DND-41 (cell line): ENCODE data around the gene CEP290.

Source experiments
- ATAC-seq: fragments of 200-7000 bp; cut with Tn5 transposase; 3 replicates; pipeline ENCODE4 v1.9.1; 2021; ENCODE audit warnings: low read depth; ENCODE audit not compliant: insufficient read depth
- DNase-seq: peaks from one replicate; pipeline ENCODE4 v3.0.0-alpha.2; 2020
- H2AFZ ChIP-seq: 2 replicates; pipeline ENCODE4 v1.6.0; 2012; ENCODE audit warnings: low read depth, low read length
- H3K27ac ChIP-seq: 2 replicates; pipeline ENCODE4 v1.5.1; 2012; ENCODE audit warnings: low read length, inconsistent platforms
- H3K27me3 ChIP-seq: fragments of 200-600 bp; sonication (generic); 2 replicates; pipeline ENCODE4 v1.6.0; 2012; ENCODE audit warnings: low read length, mild to moderate bottlenecking, inconsistent platforms; ENCODE audit not compliant: insufficient read depth, poor library complexity
- H3K36me3 ChIP-seq: 2 replicates; pipeline ENCODE4 v1.5.1; 2012; ENCODE audit warnings: low read length, inconsistent platforms; ENCODE audit not compliant: insufficient read depth
- H3K4me1 ChIP-seq: 2 replicates; pipeline ENCODE4 v1.5.1; 2012; ENCODE audit warnings: mild to moderate bottlenecking, low read length; ENCODE audit not compliant: insufficient read depth
- H3K4me2 ChIP-seq: 2 replicates; pipeline ENCODE4 v1.6.0; 2012; ENCODE audit warnings: mild to moderate bottlenecking, moderate library complexity, low read length, inconsistent platforms; ENCODE audit not compliant: insufficient read depth
- H3K4me3 ChIP-seq, 2 experiments: fragments of 200-600 bp in 1 of 2; shearing (Covaris generic) in 1 of 2; 2 replicates each; pipeline ENCODE4 v1.5.1; 2012 to 2016; ENCODE audit warnings: inconsistent platforms in 2 of 2, low read length in 2 of 2, mild to moderate bottlenecking in 2 of 2, low read depth in 1 of 2, moderate library complexity in 1 of 2
- H3K79me2 ChIP-seq: 2 replicates; pipeline ENCODE4 v1.6.0; 2012; ENCODE audit warnings: low read length, inconsistent platforms; ENCODE audit not compliant: insufficient read depth
- H3K9ac ChIP-seq: 2 replicates; pipeline ENCODE4 v1.6.0; 2012; ENCODE audit warnings: low read depth, mild to moderate bottlenecking, inconsistent platforms, low read length, moderate library complexity
- H3K9me3 ChIP-seq: 2 replicates; pipeline ENCODE4 v1.5.1; 2012; ENCODE audit warnings: low read length, moderate library complexity, mild to moderate bottlenecking, inconsistent platforms; ENCODE audit not compliant: insufficient read depth, severe bottlenecking
- H4K20me1 ChIP-seq: 2 replicates; pipeline ENCODE4 v1.6.0; 2012; ENCODE audit warnings: low read length; ENCODE audit not compliant: insufficient read depth
- EZH2 ChIP-seq: IDR thresholded peaks from 3 replicates; pipeline ENCODE4 v1.6.1; 2012; ENCODE audit warnings: borderline replicate concordance, low read depth, mild to moderate bottlenecking, moderate library complexity, low read length, inconsistent platforms; ENCODE audit not compliant: severe bottlenecking
- TF ChIP-seq, protein P1 (sequence below): IDR thresholded peaks from 2 replicates; pipeline ENCODE4 v1.5.1; 2012; ENCODE audit warnings: borderline replicate concordance, low read length, moderate library complexity, mild to moderate bottlenecking; ENCODE audit not compliant: poor library complexity, severe bottlenecking; ENCODE audit errors: extremely low read depth

Gene CEP290

DNA sequence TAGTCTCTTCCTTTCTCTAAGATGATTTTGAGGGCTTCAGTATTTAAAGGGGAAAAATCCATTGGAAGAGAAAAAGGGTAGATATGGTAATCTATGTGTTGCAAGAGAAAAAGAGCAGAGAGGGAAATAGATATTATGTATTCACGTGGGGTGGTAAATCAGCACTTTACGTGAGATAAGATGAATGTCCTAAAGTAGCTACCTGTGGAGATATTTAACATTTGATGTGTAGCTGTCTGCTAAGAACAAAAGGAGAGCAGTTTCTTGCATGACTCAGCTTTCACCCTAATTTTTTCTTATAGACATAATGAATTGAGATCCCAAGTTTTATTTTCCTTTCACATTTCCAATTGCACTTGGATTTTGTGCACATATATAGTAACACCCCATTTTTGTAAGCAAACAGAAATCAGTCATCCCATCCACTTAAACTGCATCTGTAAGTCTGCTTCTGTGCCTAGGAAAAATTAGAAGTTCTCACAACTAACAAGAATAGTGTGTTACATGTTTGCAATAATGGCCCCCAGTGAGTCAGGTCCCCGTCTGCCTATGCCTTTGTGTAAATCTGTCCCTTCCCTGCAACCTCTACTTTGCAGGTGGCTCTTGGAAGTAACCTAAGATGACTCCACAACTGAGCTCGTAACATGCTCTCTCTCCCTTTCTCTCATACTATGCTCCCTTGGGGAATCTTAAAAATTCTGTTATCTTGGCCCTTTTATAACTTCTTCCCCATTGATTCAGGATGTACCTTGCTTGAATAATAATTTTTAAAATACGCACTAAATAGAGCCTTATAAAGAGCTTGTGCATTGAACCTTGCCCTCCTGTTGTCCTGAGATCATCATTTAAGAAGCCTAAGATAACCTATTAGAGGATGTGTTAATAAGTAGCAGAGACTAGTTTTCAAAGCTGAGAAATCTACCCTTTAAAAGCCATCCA, 3.9 kb upstream of the CEP290 start:
- TF ChIP-seq, protein P1, sequence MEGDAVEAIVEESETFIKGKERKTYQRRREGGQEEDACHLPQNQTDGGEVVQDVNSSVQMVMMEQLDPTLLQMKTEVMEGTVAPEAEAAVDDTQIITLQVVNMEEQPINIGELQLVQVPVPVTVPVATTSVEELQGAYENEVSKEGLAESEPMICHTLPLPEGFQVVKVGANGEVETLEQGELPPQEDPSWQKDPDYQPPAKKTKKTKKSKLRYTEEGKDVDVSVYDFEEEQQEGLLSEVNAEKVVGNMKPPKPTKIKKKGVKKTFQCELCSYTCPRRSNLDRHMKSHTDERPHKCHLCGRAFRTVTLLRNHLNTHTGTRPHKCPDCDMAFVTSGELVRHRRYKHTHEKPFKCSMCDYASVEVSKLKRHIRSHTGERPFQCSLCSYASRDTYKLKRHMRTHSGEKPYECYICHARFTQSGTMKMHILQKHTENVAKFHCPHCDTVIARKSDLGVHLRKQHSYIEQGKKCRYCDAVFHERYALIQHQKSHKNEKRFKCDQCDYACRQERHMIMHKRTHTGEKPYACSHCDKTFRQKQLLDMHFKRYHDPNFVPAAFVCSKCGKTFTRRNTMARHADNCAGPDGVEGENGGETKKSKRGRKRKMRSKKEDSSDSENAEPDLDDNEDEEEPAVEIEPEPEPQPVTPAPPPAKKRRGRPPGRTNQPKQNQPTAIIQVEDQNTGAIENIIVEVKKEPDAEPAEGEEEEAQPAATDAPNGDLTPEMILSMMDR: no peak
- TF ChIP-seq EZH2: no peak
- Histone ChIP-seq H3K4me3 (no peak overlapping the region), H3K4me1 (peaks cover 35% of the 10 kb centered on the region), H3K4me2 (no peak overlapping the region), H3K27ac (no peak overlapping the region), H3K27me3 (no peaks in the 10 kb centered on the region), H2AFZ (no peak overlapping the region), H3K79me2 (peaks cover 44% of the 10 kb centered on the region), H4K20me1 (no peaks in the 10 kb centered on the region), H3K9me3 (no peaks in the 10 kb centered on the region), H3K9ac (no peak overlapping the region), H3K36me3 (peaks cover 4% of the 10 kb centered on the region; the same call in 1 of the 2 replicates)
- ATAC-seq (no peak), DNase-seq (no peak)

DNA sequence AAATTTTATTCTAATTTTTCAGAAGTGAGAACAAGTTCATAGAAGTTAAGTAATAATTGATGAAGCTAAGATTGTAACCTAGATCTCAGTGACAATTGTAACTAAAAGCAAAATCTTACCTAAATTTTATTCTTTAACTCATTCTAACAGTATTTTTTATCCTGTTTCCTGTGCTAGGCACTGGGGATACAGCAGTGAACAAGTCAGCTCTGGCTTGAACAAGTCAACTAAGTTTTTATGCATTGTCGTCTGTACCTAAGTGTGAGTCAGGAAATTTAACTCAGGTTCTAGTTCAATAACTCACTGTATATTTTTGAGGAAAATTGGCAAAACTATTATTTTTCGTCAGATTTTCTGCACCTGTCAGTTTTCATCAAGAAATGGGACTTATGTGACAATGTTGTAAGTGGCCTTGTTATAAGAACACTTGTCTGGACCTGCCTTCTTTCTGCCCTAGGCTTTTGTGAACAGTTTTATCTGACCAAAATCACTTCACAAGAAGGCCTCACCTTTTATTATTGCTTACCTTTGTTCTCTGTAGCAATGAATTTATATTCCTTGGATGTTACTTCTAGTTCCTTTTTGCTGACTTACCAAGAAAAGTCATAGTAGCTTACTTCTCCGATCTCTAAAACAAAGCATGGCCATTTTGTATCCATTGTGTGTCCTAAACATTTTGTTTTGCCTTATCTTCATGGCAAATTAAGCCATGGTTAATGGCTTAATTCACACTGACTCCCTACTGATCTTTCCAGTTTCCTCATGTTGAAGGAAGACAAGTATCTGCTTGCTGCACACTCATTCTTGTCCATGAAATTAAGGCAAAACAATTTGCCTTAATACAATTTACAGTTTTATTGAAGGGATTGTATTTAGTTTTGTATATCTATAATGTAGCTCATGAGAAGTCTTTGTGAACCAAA, 2.9 kb upstream of the CEP290 start:
- no peak overlapping the region for H3K4me3 ChIP-seq
- H3K79me2 ChIP-seq: peaks cover 50% of the 10 kb centered on the region
- H3K9ac ChIP-seq: no peak overlapping the region
- no peaks in the 10 kb centered on the region for H3K27me3 ChIP-seq
- no peak for DNase-seq
- peaks cover 11% of the 10 kb centered on the region; the same call in 1 of the 2 replicates for H3K36me3 ChIP-seq
- H4K20me1 ChIP-seq: no peaks in the 10 kb centered on the region
- H3K27ac ChIP-seq: no peak overlapping the region
- no peaks in the 10 kb centered on the region for H3K9me3 ChIP-seq
- peaks cover 44% of the 10 kb centered on the region for H3K4me1 ChIP-seq
- TF ChIP-seq EZH2: no peak
- TF ChIP-seq, protein P1: no peak
- peak overlapping the region; percentile 94; the same call in 1 of the 2 replicates for H3K4me2 ChIP-seq
- no peak for ATAC-seq
- H2AFZ ChIP-seq: no peak overlapping the region

DNA sequence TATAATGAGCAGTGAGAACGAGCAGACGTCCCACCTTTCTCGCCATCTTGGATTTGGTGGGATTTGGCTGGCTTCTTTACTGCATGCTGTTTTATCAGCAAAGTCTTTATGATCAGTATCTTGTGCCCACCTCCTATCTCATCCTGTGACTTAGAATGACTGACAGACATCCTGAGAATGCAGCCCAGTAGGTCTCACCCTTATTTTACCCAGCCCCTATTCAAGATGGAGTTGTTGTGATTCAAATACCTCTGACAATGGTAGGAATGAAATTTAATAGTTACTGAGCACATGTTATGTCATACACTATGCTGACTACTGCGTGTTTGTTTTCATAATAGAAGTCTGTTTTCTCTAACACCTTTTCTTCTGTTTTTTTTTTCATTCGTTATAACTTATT, 2.1 kb upstream of the CEP290 start:
- H3K9ac ChIP-seq: no peak overlapping the region

More for the DNA sequence above, 2.1 kb upstream of the CEP290 start:
- TF ChIP-seq, protein P1: no peak
- no peak for TF ChIP-seq EZH2
- DNase-seq (no peak), ATAC-seq (no peak)
- peak overlapping the region; percentile 94 for H3K4me2 ChIP-seq
- no peaks in the 10 kb centered on the region for H4K20me1 ChIP-seq
- H3K4me3 ChIP-seq: peak overlapping the region in 1 of 2 experiments; percentile 14; a peak in 1 of 4 replicates
- no peaks in the 10 kb centered on the region for H3K27me3 ChIP-seq
- no peak overlapping the region for H2AFZ ChIP-seq
- peaks cover 13% of the 10 kb centered on the region; the same call in 1 of the 2 replicates for H3K36me3 ChIP-seq
- H3K4me1 ChIP-seq: peaks cover 50% of the 10 kb centered on the region
- no peaks in the 10 kb centered on the region for H3K9me3 ChIP-seq
- H3K27ac ChIP-seq: no peak overlapping the region
- H3K79me2 ChIP-seq: peaks cover 50% of the 10 kb centered on the region
